Loucy (cell line): ENCODE data around the gene NOXA1.

Source experiments
- H2AFZ ChIP-seq: fragments of 200-600 bp; sonication (generic); 2 replicates; pipeline ENCODE4 v1.6.0; 2016; ENCODE audit warnings: antibody characterized with exemption, mild to moderate bottlenecking, low read length, moderate library complexity
- H3F3A ChIP-seq: fragments of 200-600 bp; 2 replicates; pipeline ENCODE4 v1.6.0; 2016; ENCODE audit warnings: antibody characterized with exemption, low read depth, mild to moderate bottlenecking
- H3K27me3 ChIP-seq: fragments of 200-600 bp; sonication (generic); 2 replicates; pipeline ENCODE4 v1.6.1; 2014; ENCODE audit warnings: low read length, mild to moderate bottlenecking; ENCODE audit not compliant: insufficient read depth, poor library complexity, severe bottlenecking
- H3K36me3 ChIP-seq: fragments of 200-600 bp; sonication (generic); 2 replicates; pipeline ENCODE4 v1.6.1; 2016; ENCODE audit warnings: low read length; ENCODE audit not compliant: insufficient read depth
- H3K4me1 ChIP-seq: fragments of 200-600 bp; sonication (generic); 2 replicates; pipeline ENCODE4 v1.5.1; 2014; ENCODE audit warnings: low read length, mild to moderate bottlenecking; ENCODE audit not compliant: insufficient read depth, poor library complexity, severe bottlenecking
- H3K4me2 ChIP-seq: fragments of 200-600 bp; sonication (generic); 2 replicates; pipeline ENCODE4 v1.6.0; 2014; ENCODE audit warnings: antibody characterized with exemption, low read length, low read depth, mild to moderate bottlenecking; ENCODE audit not compliant: poor library complexity, severe bottlenecking
- H3K4me3 ChIP-seq: fragments of 200-600 bp; sonication (generic); 2 replicates; pipeline ENCODE4 v1.5.1; 2014; ENCODE audit warnings: low read length, mild to moderate bottlenecking, mixed read lengths; ENCODE audit not compliant: poor library complexity, severe bottlenecking
- H3K79me2 ChIP-seq: fragments of 200-600 bp; sonication (generic); 2 replicates; pipeline ENCODE4 v1.6.1; 2014; ENCODE audit warnings: low read length; ENCODE audit not compliant: insufficient read depth
- H3K9ac ChIP-seq: fragments of 200-600 bp; sonication (generic); 2 replicates; pipeline ENCODE4 v1.6.0; 2014; ENCODE audit warnings: mild to moderate bottlenecking, low read depth, low read length, moderate library complexity; ENCODE audit not compliant: poor library complexity, severe bottlenecking
- H3K9me2 ChIP-seq: fragments of 200-600 bp; sonication (generic); replicated peaks from 2 replicates; pipeline ENCODE4 v1.6.1; 2016; ENCODE audit warnings: low read depth, low read length, mixed read lengths
- H3K9me3 ChIP-seq: fragments of 200-600 bp; sonication (generic); 2 replicates; pipeline ENCODE4 v1.6.1; 2014; ENCODE audit warnings: mild to moderate bottlenecking, antibody characterized with exemption, low read length, low read depth; ENCODE audit not compliant: insufficient read depth
- H4K20me1 ChIP-seq: fragments of 200-600 bp; sonication (generic); 2 replicates; pipeline ENCODE4 v1.6.0; 2014; ENCODE audit warnings: antibody characterized with exemption, low read length, mild to moderate bottlenecking; ENCODE audit not compliant: insufficient read depth, poor library complexity, severe bottlenecking
- CTCF ChIP-seq: fragments of 200-600 bp; sonication (generic); conservative IDR thresholded peaks from 2 replicates; pipeline ENCODE4 v1.5.1; 2014; ENCODE audit warnings: mild to moderate bottlenecking, antibody characterized with exemption, low read length
- EZH2phosphoT487 ChIP-seq: fragments of 200-600 bp; IDR thresholded peaks from 2 replicates; pipeline ENCODE4 v1.6.1; 2018; ENCODE audit warnings: antibody characterized with exemption, mild to moderate bottlenecking, moderate library complexity, borderline replicate concordance

The NOXA1 gene

GRCh38 chr9:137379761-137380161, 43.4 kb upstream of the NOXA1 start:
- no peak overlapping the region for H3K4me2 ChIP-seq
- H3K9me3 ChIP-seq = peaks cover 10% of the 10 kb centered on the region; the same call in 1 of the 2 replicates
- H3F3A ChIP-seq = no peaks in the 10 kb centered on the region

GRCh38 chr9:137380171-137380570, 43.0 kb upstream of the NOXA1 start:
- H3K4me3 ChIP-seq = no peak overlapping the region
- H3K79me2 ChIP-seq = no peaks in the 10 kb centered on the region
- H4K20me1 ChIP-seq = no peaks in the 10 kb centered on the region
- H3K27me3 ChIP-seq = no peaks in the 10 kb centered on the region
- H3K4me2 ChIP-seq = no peak overlapping the region
- no peak overlapping the region for H2AFZ ChIP-seq
- H3K36me3 ChIP-seq = no peaks in the 10 kb centered on the region
- no peak for TF ChIP-seq CTCF
- TF ChIP-seq EZH2phosphoT487 = no peak
- no peaks in the 10 kb centered on the region for H3K4me1 ChIP-seq
- no peaks in the 10 kb centered on the region for H3K9me2 ChIP-seq
- H3K9me3 ChIP-seq = peaks cover 10% of the 10 kb centered on the region; the same call in 1 of the 2 replicates
- H3F3A ChIP-seq = no peaks in the 10 kb centered on the region
- no peak overlapping the region for H3K9ac ChIP-seq

More at GRCh38 chr9:137379761-137380161, 43.4 kb upstream of the NOXA1 start:
- H3K4me3 ChIP-seq = no peak overlapping the region
- H3K36me3 ChIP-seq = no peaks in the 10 kb centered on the region
- no peaks in the 10 kb centered on the region for H3K4me1 ChIP-seq
- TF ChIP-seq EZH2phosphoT487 (no peak), CTCF (no peak)
- no peaks in the 10 kb centered on the region for H3K27me3 ChIP-seq
- no peak overlapping the region for H3K9ac ChIP-seq
- no peaks in the 10 kb centered on the region for H4K20me1 ChIP-seq
- H3K79me2 ChIP-seq = no peaks in the 10 kb centered on the region
- no peaks in the 10 kb centered on the region for H3K9me2 ChIP-seq
- no peak overlapping the region for H2AFZ ChIP-seq

- H3F3A ChIP-seq = no peaks in the 10 kb centered on the region
- no peaks in the 10 kb centered on the region for H3K9me2 ChIP-seq
- peaks cover 6% of the 10 kb centered on the region; the same call in 1 of the 2 replicates for H3K9me3 ChIP-seq
- no peak overlapping the region for H2AFZ ChIP-seq
- no peak for TF ChIP-seq EZH2phosphoT487
- H3K9ac ChIP-seq = no peak overlapping the region
- no peaks in the 10 kb centered on the region for H3K4me1 ChIP-seq
- no peaks in the 10 kb centered on the region for H3K79me2 ChIP-seq
- no peaks in the 10 kb centered on the region for H3K36me3 ChIP-seq
- H3K27me3 ChIP-seq = no peaks in the 10 kb centered on the region
- H3K4me2 ChIP-seq = no peak overlapping the region
- H4K20me1 ChIP-seq = no peaks in the 10 kb centered on the region
- H3K4me3 ChIP-seq = no peak overlapping the region
These were observed 42.6 kb upstream of the NOXA1 start for GRCh38 chr9:137380606-137381005.
